Thymus (tissue), 11 donors: Measurements from ENCODE around the gene SLC6A19. TPM values are rescaled to one million over a fixed set of nuclear protein-coding genes. Genes with fewer than 3 reads are reported as not detected.
A peak's percentile ranks its signal among the peaks of the same experiment; 100 is the strongest.

Experiments used
- DNase-seq, 9 donors: peaks; one replicate each; pipeline ENCODE4 v3.0.0-alpha.2; 2013; ENCODE audit warnings: low spot score in 9 of 9, low read depth in 6 of 9, missing footprints in 1 of 9
- H3K27ac ChIP-seq, 2 donors: one replicate each; pipeline ENCODE4 v1.5.1; 2013; ENCODE audit warnings: control low read depth in 1 of 2, low read depth in 1 of 2, low read length in 1 of 2, mild to moderate bottlenecking in 1 of 2, moderate library complexity in 1 of 2
- H3K27me3 ChIP-seq, 2 donors: one replicate each; pipeline ENCODE4 v1.5.1; 2013; ENCODE audit warnings: low read length in 1 of 2; ENCODE audit not compliant: control insufficient read depth in 2 of 2, insufficient read depth in 1 of 2
- H3K36me3 ChIP-seq, 2 donors: one replicate each; pipeline ENCODE4 v1.5.1; 2013; ENCODE audit warnings: low read length in 1 of 2, mild to moderate bottlenecking in 1 of 2, moderate library complexity in 1 of 2; ENCODE audit not compliant: control insufficient read depth in 2 of 2, insufficient read depth in 2 of 2
- H3K4me1 ChIP-seq, 2 donors: one replicate each; pipeline ENCODE4 v1.5.1; 2013; ENCODE audit warnings: low read length in 2 of 2; ENCODE audit not compliant: control insufficient read depth in 2 of 2, insufficient read depth in 2 of 2
- H3K4me3 ChIP-seq, 2 donors: one replicate each; pipeline ENCODE4 v1.5.1; 2013; ENCODE audit warnings: low read length in 2 of 2, control low read depth in 1 of 2, mild to moderate bottlenecking in 1 of 2
- H3K9me3 ChIP-seq, 2 donors: one replicate each; pipeline ENCODE4 v1.5.1; 2013; ENCODE audit warnings: low read length in 1 of 2, mild to moderate bottlenecking in 1 of 2; ENCODE audit not compliant: control insufficient read depth in 2 of 2, insufficient read depth in 1 of 2
- WGBS: extraction: QIAGEN DNeasy Blood & Tissue Kit; methylation state at CpG from one replicate; pipeline ENCODE4 v1.1.7; 2013; 5-methylcytosine and 5-hydroxymethylcytosine counted together
- polyA plus RNA-seq: library from polyadenylated mRNA; stranded (reverse); fragments of 200-250 nt; gene quantifications from one replicate; pipeline ENCODE4 v1.2.3, GENCODE V29; 2013
- total RNA-seq: library from RNA; stranded (reverse); fragments of 120-200 nt; gene quantifications from one replicate; pipeline ENCODE4 v1.2.4, GENCODE V29; 2013
- donor health status: healthy.

SLC6A19 gene
- total and polyA plus RNA-seq, 2 donors, result 0.09 to 0.16 TPM

GRCh38 chr5:1158647-1159340 is 42.6 kb upstream of the SLC6A19 start:
- no peak for DNase-seq
- peaks cover 35 to 71% of the 10 kb centered on the region in 2 donors for H3K27me3 ChIP-seq
- WGBS, result 89% methylated on average over 20 of the region's 20 CpGs

GRCh38 chr5:1159341-1159675 is 42.1 kb upstream of the SLC6A19 start:
- Histone ChIP-seq H3K4me1 (peaks cover 4 to 7% of the 10 kb centered on the region in 2 donors), H3K4me3 (no peak overlapping the region), H3K27ac (no peak overlapping the region), H3K36me3 (no peaks in the 10 kb centered on the region), H3K9me3 (peaks cover 5 to 16% of the 10 kb centered on the region in 2 donors), H3K27me3 (peaks cover 32 to 69% of the 10 kb centered on the region in 2 donors)
- 89% methylated on average over 11 of the region's 11 CpGs for WGBS
- no peak for DNase-seq

More at GRCh38 chr5:1158647-1159340, 42.6 kb upstream of the SLC6A19 start:
- Histone ChIP-seq H3K4me1 (peaks cover 4 to 7% of the 10 kb centered on the region in 2 donors), H3K36me3 (no peaks in the 10 kb centered on the region), H3K4me3 (no peak overlapping the region), H3K9me3 (peaks cover 5 to 16% of the 10 kb centered on the region in 2 donors), H3K27ac (no peak overlapping the region)

- no peak overlapping the region for H3K4me3 ChIP-seq
- no peak overlapping the region for H3K27ac ChIP-seq
- peaks cover 5 to 16% of the 10 kb centered on the region in 2 donors for H3K9me3 ChIP-seq
- DNase-seq, result no peak
- no peaks in the 10 kb centered on the region for H3K36me3 ChIP-seq
- H3K4me1 ChIP-seq, result peaks cover 4 to 7% of the 10 kb centered on the region in 2 donors
- 87% methylated on average over 4 of the region's 4 CpGs for WGBS
- H3K27me3 ChIP-seq, result peaks cover 27 to 68% of the 10 kb centered on the region in 2 donors
These were observed 41.5 kb upstream of the SLC6A19 start for GRCh38 chr5:1159774-1160406.

GRCh38 chr5:1161108-1161832 is 40.1 kb upstream of the SLC6A19 start:
- Histone ChIP-seq H3K27me3 (peaks cover 14 to 62% of the 10 kb centered on the region in 2 donors), H3K4me1 (peaks cover 4 to 7% of the 10 kb centered on the region in 2 donors), H3K4me3 (no peak overlapping the region), H3K27ac (no peak overlapping the region), H3K9me3 (peaks cover 5 to 15% of the 10 kb centered on the region in 2 donors), H3K36me3 (no peaks in the 10 kb centered on the region)
- DNase-seq, result peak in 1 of 9 donors; percentile 33
- 80% methylated on average over 23 of the region's 23 CpGs for WGBS

GRCh38 chr5:1161833-1162229 is 39.6 kb upstream of the SLC6A19 start:
- Histone ChIP-seq H3K27ac (no peak overlapping the region), H3K27me3 (peaks cover 10 to 56% of the 10 kb centered on the region in 2 donors), H3K9me3 (peaks cover 3 to 10% of the 10 kb centered on the region in 2 donors), H3K4me1 (peaks cover 4 to 7% of the 10 kb centered on the region in 2 donors), H3K36me3 (no peaks in the 10 kb centered on the region), H3K4me3 (no peak overlapping the region)
- WGBS, result 92% methylated on average over 19 of the region's 19 CpGs
- no peak for DNase-seq

- Histone ChIP-seq H3K4me3 (no peak overlapping the region), H3K9me3 (peaks cover under 1 to 5% of the 10 kb centered on the region in 2 donors), H3K27me3 (peaks cover 6 to 53% of the 10 kb centered on the region in 2 donors), H3K27ac (no peak overlapping the region), H3K4me1 (peaks cover 4 to 9% of the 10 kb centered on the region in 2 donors), H3K36me3 (no peaks in the 10 kb centered on the region)
- 91% methylated on average over 17 of the region's 17 CpGs for WGBS
- DNase-seq, result no peak
These were observed 39.1 kb upstream of the SLC6A19 start for GRCh38 chr5:1162276-1162675.

GRCh38 chr5:1162751-1163150 is 38.6 kb upstream of the SLC6A19 start:
- Histone ChIP-seq H3K9me3 (peaks cover 0 to under 1% of the 10 kb centered on the region in 2 donors), H3K4me3 (no peak overlapping the region), H3K36me3 (no peaks in the 10 kb centered on the region), H3K4me1 (peaks cover 8 to 14% of the 10 kb centered on the region in 2 donors), H3K27ac (no peak overlapping the region), H3K27me3 (peaks cover 3 to 53% of the 10 kb centered on the region in 2 donors)
- DNase-seq, result no peak
- WGBS, result 44% methylated on average over 8 of the region's 8 CpGs

GRCh38 chr5:1163366-1163765 is 38.0 kb upstream of the SLC6A19 start:
- WGBS, result 97% methylated on average over 12 of the region's 12 CpGs
- peaks cover 11 to 20% of the 10 kb centered on the region in 2 donors for H3K4me1 ChIP-seq
- no peaks in the 10 kb centered on the region for H3K36me3 ChIP-seq
- peaks cover 3 to 52% of the 10 kb centered on the region in 2 donors for H3K27me3 ChIP-seq
- H3K4me3 ChIP-seq, result no peak overlapping the region
- no peaks in the 10 kb centered on the region for H3K9me3 ChIP-seq
- no peak overlapping the region for H3K27ac ChIP-seq
- no peak for DNase-seq

GRCh38 chr5:1163879-1164278 is 37.5 kb upstream of the SLC6A19 start:
- Histone ChIP-seq H3K27me3 (peaks cover 3 to 46% of the 10 kb centered on the region in 2 donors), H3K9me3 (no peaks in the 10 kb centered on the region), H3K4me1 (peaks cover 11 to 23% of the 10 kb centered on the region in 2 donors), H3K4me3 (no peak overlapping the region), H3K36me3 (no peaks in the 10 kb centered on the region), H3K27ac (no peak overlapping the region)
- no peak for DNase-seq
- 94% methylated on average over 14 of the region's 14 CpGs for WGBS
